Hindlimb muscle (tissue), 1 donor: ENCODE measurements around the gene LRRC8C. TPM values are rescaled to one million over a fixed set of nuclear protein-coding genes. Genes with fewer than 3 reads are reported as not detected.

Source experiments
- DNase-seq: peaks from one replicate; pipeline ENCODE4 v3.0.0-alpha.2; 2013
- polyA plus RNA-seq: library from polyadenylated mRNA; unstranded; fragments of 120-200 nt; gene quantifications from one replicate; pipeline ENCODE4 v1.2.1, GENCODE V29; 2013; ENCODE audit not compliant: insufficient read length

Gene LRRC8C
- polyA plus RNA-seq, 1 donor: 6.5 TPM

- no peak for DNase-seq
Measured at GRCh38 chr1:89708751-89709375, 75.9 kb downstream of the LRRC8C start.

- DNase-seq: no peak
Measured at GRCh38 chr1:89710498-89711139, 77.7 kb downstream of the LRRC8C start.

- no peak for DNase-seq
Measured at GRCh38 chr1:89711140-89711778, 78.3 kb downstream of the LRRC8C start.

GRCh38 chr1:89712420-89712819, 79.5 kb downstream of the LRRC8C start:
- DNase-seq: no peak

GRCh38 chr1:89715677-89716076, 82.8 kb downstream of the LRRC8C start:
- no peak for DNase-seq

GRCh38 chr1:89719502-89720306, 86.8 kb downstream of the LRRC8C start:
- DNase-seq: no peak

GRCh38 chr1:89720839-89721238, 87.9 kb downstream of the LRRC8C start:
- DNase-seq: no peak

- DNase-seq: no peak
Measured at GRCh38 chr1:89721351-89721750, 88.4 kb downstream of the LRRC8C start.

GRCh38 chr1:89723144-89723543, 90.2 kb downstream of the LRRC8C start:
- no peak for DNase-seq

- peak; percentile 84 for DNase-seq
Measured at GRCh38 chr1:89723863-89724262, 90.9 kb downstream of the LRRC8C start.

GRCh38 chr1:89724369-89725010, 91.6 kb downstream of the LRRC8C start:
- peak; percentile 32 for DNase-seq

- DNase-seq: peak; percentile 92
Measured at GRCh38 chr1:89725011-89725370, 92.1 kb downstream of the LRRC8C start.

- no peak for DNase-seq
Measured at GRCh38 chr1:89725631-89726030, 92.7 kb downstream of the LRRC8C start.

GRCh38 chr1:89727517-89728312, 94.8 kb downstream of the LRRC8C start:
- no peak for DNase-seq

GRCh38 chr1:89728381-89728780, 95.5 kb downstream of the LRRC8C start:
- DNase-seq: no peak

GRCh38 chr1:89732206-89732605, 99.3 kb downstream of the LRRC8C start:
- no peak for DNase-seq

- DNase-seq: no peak
Measured at GRCh38 chr1:89732643-89733222, 99.8 kb downstream of the LRRC8C start.

GRCh38 chr1:89733748-89734147, 100.8 kb downstream of the LRRC8C start:
- DNase-seq: no peak

- no peak for DNase-seq
Measured at GRCh38 chr1:89734442-89734841, 101.5 kb downstream of the LRRC8C start.

- no peak for DNase-seq
Measured at GRCh38 chr1:89735479-89735878, 102.6 kb downstream of the LRRC8C start.

GRCh38 chr1:89736937-89737733, 104.2 kb downstream of the LRRC8C start:
- DNase-seq: no peak
